Measurements from ENCODE around the gene DNAI4.

- TF ChIP-seq CTCF (conservative IDR thresholded peaks at IDR 0.05) (no peak), ZFX (IDR thresholded peaks at IDR 0.05) (no peak)
Measured at GRCh38 chr1:66833112-66833511, 91.5 kb downstream of the DNAI4 start.

Data from C4-2B (cell line).